Measurements from ENCODE around the gene NAT16. TPM values are rescaled to one million over a fixed set of nuclear protein-coding genes. Genes with fewer than 3 reads are reported as not detected.

NAT16 gene
- total and polyA plus RNA-seq, 2 of the 13 experiments (the other 11 are each of a cell fraction or from before 2014, with no cell fraction given), result 0.04 TPM; not detected in 1

- TF ChIP-seq, protein P1, sequence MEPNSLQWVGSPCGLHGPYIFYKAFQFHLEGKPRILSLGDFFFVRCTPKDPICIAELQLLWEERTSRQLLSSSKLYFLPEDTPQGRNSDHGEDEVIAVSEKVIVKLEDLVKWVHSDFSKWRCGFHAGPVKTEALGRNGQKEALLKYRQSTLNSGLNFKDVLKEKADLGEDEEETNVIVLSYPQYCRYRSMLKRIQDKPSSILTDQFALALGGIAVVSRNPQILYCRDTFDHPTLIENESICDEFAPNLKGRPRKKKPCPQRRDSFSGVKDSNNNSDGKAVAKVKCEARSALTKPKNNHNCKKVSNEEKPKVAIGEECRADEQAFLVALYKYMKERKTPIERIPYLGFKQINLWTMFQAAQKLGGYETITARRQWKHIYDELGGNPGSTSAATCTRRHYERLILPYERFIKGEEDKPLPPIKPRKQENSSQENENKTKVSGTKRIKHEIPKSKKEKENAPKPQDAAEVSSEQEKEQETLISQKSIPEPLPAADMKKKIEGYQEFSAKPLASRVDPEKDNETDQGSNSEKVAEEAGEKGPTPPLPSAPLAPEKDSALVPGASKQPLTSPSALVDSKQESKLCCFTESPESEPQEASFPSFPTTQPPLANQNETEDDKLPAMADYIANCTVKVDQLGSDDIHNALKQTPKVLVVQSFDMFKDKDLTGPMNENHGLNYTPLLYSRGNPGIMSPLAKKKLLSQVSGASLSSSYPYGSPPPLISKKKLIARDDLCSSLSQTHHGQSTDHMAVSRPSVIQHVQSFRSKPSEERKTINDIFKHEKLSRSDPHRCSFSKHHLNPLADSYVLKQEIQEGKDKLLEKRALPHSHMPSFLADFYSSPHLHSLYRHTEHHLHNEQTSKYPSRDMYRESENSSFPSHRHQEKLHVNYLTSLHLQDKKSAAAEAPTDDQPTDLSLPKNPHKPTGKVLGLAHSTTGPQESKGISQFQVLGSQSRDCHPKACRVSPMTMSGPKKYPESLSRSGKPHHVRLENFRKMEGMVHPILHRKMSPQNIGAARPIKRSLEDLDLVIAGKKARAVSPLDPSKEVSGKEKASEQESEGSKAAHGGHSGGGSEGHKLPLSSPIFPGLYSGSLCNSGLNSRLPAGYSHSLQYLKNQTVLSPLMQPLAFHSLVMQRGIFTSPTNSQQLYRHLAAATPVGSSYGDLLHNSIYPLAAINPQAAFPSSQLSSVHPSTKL (CRISPR knock-in tag; IDR thresholded peaks at IDR 0.05), result peak; percentile 26
- TF ChIP-seq SP1 (IDR thresholded peaks at IDR 0.05) (no peak), SP1 (CRISPR knock-in tag; IDR thresholded peaks at IDR 0.05) (no peak), SIN3B (IDR thresholded peaks at IDR 0.05; ENCODE audit: low read length) (no peak), ZFYVE20 (CRISPR knock-in tag; IDR thresholded peaks at IDR 0.05; ENCODE audit: borderline replicate concordance, low read depth) (no peak), GRHL1 (CRISPR knock-in tag; conservative IDR thresholded peaks at IDR 0.05) (no peak), ETV5 (CRISPR knock-in tag; IDR thresholded peaks at IDR 0.05; ENCODE audit: borderline replicate concordance) (no peak), USF2 (IDR thresholded peaks at IDR 0.05; ENCODE audit: low read depth, low read length) (no peak), USF2 (CRISPR knock-in tag; IDR thresholded peaks at IDR 0.05; ENCODE audit: borderline replicate concordance) (peak; percentile 24; the same call in 1 of the 2 replicates), LBX2 (CRISPR knock-in tag; IDR thresholded peaks at IDR 0.05; ENCODE audit: borderline replicate concordance) (no peak), ZNF724P (CRISPR knock-in tag; IDR thresholded peaks at IDR 0.05; ENCODE audit: borderline replicate concordance) (no peak), BATF2 (CRISPR knock-in tag; IDR thresholded peaks at IDR 0.05) (no peak), MLXIP (CRISPR knock-in tag; IDR thresholded peaks at IDR 0.05; ENCODE audit: borderline replicate concordance) (no peak), SRY (CRISPR knock-in tag; IDR thresholded peaks at IDR 0.05) (no peak), ZNF230 (CRISPR knock-in tag; IDR thresholded peaks at IDR 0.05) (no peak), MAFG (CRISPR knock-in tag; IDR thresholded peaks at IDR 0.05) (no peak), ZNF605 (CRISPR knock-in tag; IDR thresholded peaks at IDR 0.05) (no peak), ZNF776 (CRISPR knock-in tag; IDR thresholded peaks at IDR 0.05) (no peak), HIVEP1 (CRISPR knock-in tag; IDR thresholded peaks at IDR 0.05) (no peak)
Observed at GRCh38 chr7:101220295-101220694, 40.2 kb upstream of the NAT16 start (continued).
